ENCODE results near the gene SMAP2. TPM values are rescaled to one million over a fixed set of nuclear protein-coding genes. Genes with fewer than 3 reads are reported as not detected.

The SMAP2 gene
- total RNA-seq, 1 donor from 2014 or later: 156 TPM

DNA sequence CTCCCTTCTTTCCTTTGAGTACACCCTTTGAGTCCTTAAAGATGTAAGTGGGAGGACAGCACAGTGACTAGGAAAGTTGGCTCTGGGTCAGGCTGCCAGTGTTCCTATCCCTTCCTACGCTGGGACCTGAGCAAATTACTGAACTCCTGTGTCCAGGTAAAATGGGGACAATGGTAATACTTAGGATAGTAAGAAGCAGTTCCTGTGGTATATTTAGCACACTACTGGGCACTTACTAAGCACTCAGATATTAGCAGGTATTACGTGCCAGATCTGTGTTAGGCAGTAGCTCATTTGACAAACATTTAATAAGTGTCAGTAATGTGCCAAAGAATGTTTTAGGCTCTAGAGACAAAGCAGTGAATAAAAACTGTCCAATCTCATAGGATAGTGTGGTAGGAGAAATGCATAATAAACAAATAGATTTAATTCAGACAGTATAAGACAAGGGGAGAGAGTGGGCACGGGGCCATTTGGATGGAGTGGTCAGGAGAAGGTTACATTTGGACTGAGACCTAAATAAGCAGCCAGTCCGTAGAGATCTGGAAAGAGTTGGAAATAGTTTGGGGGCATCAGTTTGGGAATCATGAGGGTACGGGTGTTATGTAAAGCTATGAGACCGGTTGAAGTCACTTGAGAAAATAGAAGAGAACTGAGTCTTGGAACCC, 50.6 kb downstream of the SMAP2 start:
- Mint-ChIP-seq H3K4me3 (no peak overlapping the region), H3K27me3 (no peaks in the 10 kb centered on the region), H3K9me3 (peaks cover 8% of the 10 kb centered on the region), H3K27ac (peak overlapping the region; percentile 48), H3K36me3 (ENCODE audit: low read depth) (peaks cover 69% of the 10 kb centered on the region), H3K4me1 (peaks cover 6% of the 10 kb centered on the region)
- intact Hi-C loops (cut with micrococcal nuclease): no loop called here
- DNase-seq: no peak

DNA sequence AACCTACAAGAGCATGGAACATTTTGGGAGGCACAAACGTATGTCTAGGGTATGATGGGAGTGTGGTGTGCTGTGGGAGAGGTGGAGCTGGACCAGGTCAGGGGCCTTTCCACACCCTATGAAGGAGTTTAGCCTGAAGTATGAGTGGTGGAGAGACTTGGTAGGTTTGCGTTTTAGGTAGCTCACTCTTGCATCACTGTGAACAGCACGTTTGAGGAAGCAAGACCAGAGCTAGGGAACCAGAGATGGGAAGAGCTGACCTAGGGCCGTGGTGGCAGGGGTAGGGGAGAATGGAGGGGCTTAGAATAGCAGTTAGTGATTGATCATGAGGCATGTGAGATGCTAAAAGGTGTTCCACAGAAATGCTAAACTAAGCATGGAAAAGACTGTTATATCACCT, 51.7 kb downstream of the SMAP2 start:
- Mint-ChIP-seq H3K27ac (no peak overlapping the region), H3K9me3 (peaks cover 8% of the 10 kb centered on the region), H3K36me3 (ENCODE audit: low read depth) (peaks cover 61% of the 10 kb centered on the region), H3K4me3 (no peak overlapping the region), H3K27me3 (no peaks in the 10 kb centered on the region), H3K4me1 (peaks cover 6% of the 10 kb centered on the region)
- no peak for DNase-seq
- intact Hi-C loops (cut with micrococcal nuclease): no loop called here

GRCh38 chr1:40431385-40431784, 57.9 kb downstream of the SMAP2 start:
- Mint-ChIP-seq H3K9me3 (peaks cover 7% of the 10 kb centered on the region), H3K36me3 (ENCODE audit: low read depth) (peaks cover 29% of the 10 kb centered on the region), H3K4me3 (no peak overlapping the region), H3K27ac (no peak overlapping the region), H3K4me1 (peaks cover 2% of the 10 kb centered on the region), H3K27me3 (no peaks in the 10 kb centered on the region)
- DNase-seq: no peak
- intact Hi-C loops (cut with micrococcal nuclease): no loop called here

GRCh38 chr1:40432644-40433390, 59.3 kb downstream of the SMAP2 start:
- peaks cover 23% of the 10 kb centered on the region for H3K36me3 Mint-ChIP-seq (ENCODE audit: low read depth)
- DNase-seq: no peak
- intact Hi-C loops (cut with micrococcal nuclease): no loop called here
- no peak overlapping the region for H3K4me3 Mint-ChIP-seq
- H3K9me3 Mint-ChIP-seq: peaks cover 3% of the 10 kb centered on the region
- peaks cover 2% of the 10 kb centered on the region for H3K4me1 Mint-ChIP-seq
- no peaks in the 10 kb centered on the region for H3K27me3 Mint-ChIP-seq
- no peak overlapping the region for H3K27ac Mint-ChIP-seq

- no peak for DNase-seq
- H3K27me3 Mint-ChIP-seq: no peaks in the 10 kb centered on the region
- peaks cover 31% of the 10 kb centered on the region for H3K36me3 Mint-ChIP-seq (ENCODE audit: low read depth)
- intact Hi-C loops (cut with micrococcal nuclease): no loop called here
- H3K27ac Mint-ChIP-seq: no peak overlapping the region
- H3K9me3 Mint-ChIP-seq: peaks cover 7% of the 10 kb centered on the region
- H3K4me1 Mint-ChIP-seq: peaks cover 4% of the 10 kb centered on the region
- H3K4me3 Mint-ChIP-seq: no peak overlapping the region
These were observed 61.9 kb downstream of the SMAP2 start for GRCh38 chr1:40435471-40435870.

- Mint-ChIP-seq H3K36me3 (ENCODE audit: low read depth) (peaks cover 32% of the 10 kb centered on the region), H3K27me3 (no peaks in the 10 kb centered on the region), H3K4me1 (peaks cover 4% of the 10 kb centered on the region), H3K27ac (no peak overlapping the region), H3K9me3 (peaks cover 7% of the 10 kb centered on the region), H3K4me3 (no peak overlapping the region)
- DNase-seq: no peak
- intact Hi-C loops (cut with micrococcal nuclease): no loop called here
These were observed 62.3 kb downstream of the SMAP2 start for GRCh38 chr1:40435876-40436275.

GRCh38 chr1:40438391-40439015, 65.0 kb downstream of the SMAP2 start:
- intact Hi-C loops (cut with micrococcal nuclease): loop anchor here (1.0 kb wide), 1 partner anchor 294 kb away; no protein-coding TSS in a partner anchor
- Mint-ChIP-seq H3K9me3 (peaks cover 4% of the 10 kb centered on the region), H3K27me3 (no peaks in the 10 kb centered on the region), H3K27ac (no peak overlapping the region), H3K4me1 (peaks cover 2% of the 10 kb centered on the region), H3K4me3 (no peak overlapping the region), H3K36me3 (ENCODE audit: low read depth) (peaks cover 26% of the 10 kb centered on the region)
- DNase-seq: peak; percentile 66

- Mint-ChIP-seq H3K4me1 (peaks cover 2% of the 10 kb centered on the region), H3K4me3 (no peak overlapping the region), H3K36me3 (ENCODE audit: low read depth) (peaks cover 27% of the 10 kb centered on the region), H3K9me3 (peaks cover 8% of the 10 kb centered on the region), H3K27me3 (no peaks in the 10 kb centered on the region), H3K27ac (no peak overlapping the region)
- intact Hi-C loops (cut with micrococcal nuclease): no loop called here
- no peak for DNase-seq
These were observed 65.7 kb downstream of the SMAP2 start for GRCh38 chr1:40439247-40439646.

DNA sequence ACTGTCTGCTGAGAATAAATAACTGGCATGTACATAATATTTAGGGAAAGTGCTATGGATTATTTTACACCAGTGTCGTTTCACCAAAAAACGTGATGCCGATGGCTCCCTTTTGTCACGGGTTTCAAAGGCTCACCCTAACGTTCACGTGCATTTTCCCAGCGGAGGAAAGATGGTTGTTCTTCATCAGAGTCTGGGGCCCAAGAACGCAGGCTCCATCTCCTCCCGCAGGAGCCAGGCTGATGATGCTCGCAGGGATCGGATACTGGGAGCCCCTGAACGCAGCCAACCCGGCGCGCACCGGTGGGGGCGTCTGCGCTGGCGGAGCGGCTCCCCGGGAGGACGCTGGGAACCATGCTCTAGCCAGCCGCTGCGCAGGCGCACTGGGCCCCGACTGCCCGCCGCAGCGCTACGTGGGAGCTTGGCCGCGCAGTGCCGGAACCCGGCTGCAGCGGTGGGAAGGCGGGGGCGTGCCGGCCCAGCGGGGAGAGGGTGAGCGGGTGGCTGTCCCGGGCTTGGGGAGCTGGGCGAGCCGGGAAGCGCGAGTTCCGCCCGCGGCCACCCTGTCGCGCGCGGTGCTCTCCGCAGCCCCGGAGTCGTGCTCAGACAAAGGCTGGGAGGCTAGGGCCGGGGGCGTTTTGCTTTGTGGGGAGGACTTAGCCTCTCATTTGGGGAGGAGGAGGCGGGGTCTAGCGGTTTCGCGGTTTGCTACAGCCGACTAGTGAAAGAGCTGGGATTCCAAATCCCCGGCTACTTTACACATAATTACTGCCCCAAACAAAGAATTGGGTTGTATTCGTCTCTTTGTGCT, 76.4 kb downstream of the SMAP2 start, which contains the start of gene ZFP69B:
Gene ZFP69B (plus strand): TSS at position 793 of the 811 bp plus-strand sequence. CDS start 486 bp downstream, outside the sequence.
- H3K27me3 Mint-ChIP-seq: no peaks in the 10 kb centered on the region
- peak; percentile 97 for DNase-seq
- H3K27ac Mint-ChIP-seq: peak within 1 kb of the TSS; percentile 91
- H3K4me3 Mint-ChIP-seq: peak within 1 kb of the TSS; percentile 78
- intact Hi-C loops (cut with micrococcal nuclease): loop anchor here (2.0 to 5.0 kb wide), 5 partner anchors 27 to 83 kb away; partner anchors contain the start of genes SMAP2 and ZFP69
- H3K4me1 Mint-ChIP-seq: peaks cover 28% of the 10 kb centered on the region
- peaks cover 59% of the 10 kb centered on the region for H3K36me3 Mint-ChIP-seq (ENCODE audit: low read depth)
- peaks cover 26% of the 10 kb centered on the region for H3K9me3 Mint-ChIP-seq

GRCh38 chr1:40450495-40451237, 77.1 kb downstream of the SMAP2 start:
- intact Hi-C loops (cut with micrococcal nuclease): loop anchor here (1.0 to 5.0 kb wide), 7 partner anchors 26 to 289 kb away; partner anchors contain the start of genes EXO5, RLF, SMAP2 and ZFP69
- Mint-ChIP-seq H3K27ac (peak overlapping the region; percentile 91), H3K4me3 (peak overlapping the region; percentile 78), H3K4me1 (peaks cover 30% of the 10 kb centered on the region), H3K27me3 (no peaks in the 10 kb centered on the region), H3K9me3 (peaks cover 21% of the 10 kb centered on the region), H3K36me3 (ENCODE audit: low read depth) (peaks cover 60% of the 10 kb centered on the region)
- DNase-seq: peak; percentile 90

DNA sequence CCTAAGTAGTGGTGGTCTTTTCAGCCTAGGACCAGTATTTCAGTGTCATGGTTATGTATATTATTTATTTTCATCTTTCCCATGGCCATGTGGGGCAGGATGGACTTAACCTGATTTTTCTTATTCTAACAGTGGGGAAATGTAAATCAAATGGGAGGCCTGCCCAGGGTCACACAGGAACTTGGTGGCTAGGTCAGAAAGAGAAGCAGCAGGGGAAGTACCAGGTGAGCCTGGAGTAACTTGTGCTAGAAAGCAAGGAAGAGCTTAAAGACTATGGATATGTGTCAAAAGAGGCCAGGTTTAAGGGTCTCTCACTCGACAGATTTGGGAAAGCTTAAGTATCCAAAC, 77.7 kb downstream of the SMAP2 start:
- H3K36me3 Mint-ChIP-seq (ENCODE audit: low read depth): peaks cover 62% of the 10 kb centered on the region
- peak overlapping the region; percentile 91 for H3K27ac Mint-ChIP-seq
- H3K9me3 Mint-ChIP-seq: peaks cover 18% of the 10 kb centered on the region
- H3K4me3 Mint-ChIP-seq: peak overlapping the region; percentile 78
- intact Hi-C loops (cut with micrococcal nuclease): loop anchor here (1.0 to 5.0 kb wide), 7 partner anchors 26 to 290 kb away; partner anchors contain the start of genes EXO5, RLF, SMAP2 and ZFP69
- no peaks in the 10 kb centered on the region for H3K27me3 Mint-ChIP-seq
- no peak for DNase-seq
- peaks cover 30% of the 10 kb centered on the region for H3K4me1 Mint-ChIP-seq

- DNase-seq: no peak
- Mint-ChIP-seq H3K27me3 (no peaks in the 10 kb centered on the region), H3K36me3 (ENCODE audit: low read depth) (peaks cover 88% of the 10 kb centered on the region), H3K4me1 (peaks cover 33% of the 10 kb centered on the region), H3K9me3 (peaks cover 49% of the 10 kb centered on the region), H3K27ac (peak overlapping the region; percentile 17), H3K4me3 (no peak overlapping the region)
- intact Hi-C loops (cut with micrococcal nuclease): loop anchor here (5.0 kb wide), 2 partner anchors 68 to 83 kb away; partner anchors contain the start of gene SMAP2
These were observed 81.3 kb downstream of the SMAP2 start for GRCh38 chr1:40454873-40455272.

Data from activated CD4-positive, alpha-beta T cell treated with anti-CD3 and anti-CD28 coated beads, Interleukin-2, amount 10 ng/mL, durations not matched to agents 24 days and 14 days (primary cell).